Loucy (cell line): ENCODE results near the gene EFNB1.

Source experiments
- EZH2phosphoT487 ChIP-seq: fragments of 200-600 bp; IDR thresholded peaks from 2 replicates; pipeline ENCODE4 v1.6.1; 2018; ENCODE audit warnings: antibody characterized with exemption, mild to moderate bottlenecking, moderate library complexity, borderline replicate concordance
- TF ChIP-seq, protein P1 (sequence below): fragments of 200-600 bp; sonication (generic); conservative IDR thresholded peaks from 2 replicates; pipeline ENCODE4 v1.5.1; 2014; ENCODE audit warnings: mild to moderate bottlenecking, antibody characterized with exemption, low read length

DNA sequence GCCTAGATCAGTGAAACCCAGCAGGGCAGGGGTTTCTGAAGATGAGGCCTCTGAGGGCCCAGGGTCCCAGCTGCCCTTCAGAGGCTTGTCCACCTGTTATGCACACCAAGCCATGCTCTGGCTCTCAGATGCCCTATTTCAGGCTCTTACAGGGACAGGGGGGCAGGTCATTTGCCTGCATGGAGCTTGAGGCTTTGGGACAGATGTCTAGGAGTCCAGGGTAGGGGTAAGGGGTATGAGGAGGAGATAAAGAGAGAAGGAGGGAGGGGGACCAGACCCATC is 4.7 kb upstream of the EFNB1 start:
- TF ChIP-seq, protein P1, sequence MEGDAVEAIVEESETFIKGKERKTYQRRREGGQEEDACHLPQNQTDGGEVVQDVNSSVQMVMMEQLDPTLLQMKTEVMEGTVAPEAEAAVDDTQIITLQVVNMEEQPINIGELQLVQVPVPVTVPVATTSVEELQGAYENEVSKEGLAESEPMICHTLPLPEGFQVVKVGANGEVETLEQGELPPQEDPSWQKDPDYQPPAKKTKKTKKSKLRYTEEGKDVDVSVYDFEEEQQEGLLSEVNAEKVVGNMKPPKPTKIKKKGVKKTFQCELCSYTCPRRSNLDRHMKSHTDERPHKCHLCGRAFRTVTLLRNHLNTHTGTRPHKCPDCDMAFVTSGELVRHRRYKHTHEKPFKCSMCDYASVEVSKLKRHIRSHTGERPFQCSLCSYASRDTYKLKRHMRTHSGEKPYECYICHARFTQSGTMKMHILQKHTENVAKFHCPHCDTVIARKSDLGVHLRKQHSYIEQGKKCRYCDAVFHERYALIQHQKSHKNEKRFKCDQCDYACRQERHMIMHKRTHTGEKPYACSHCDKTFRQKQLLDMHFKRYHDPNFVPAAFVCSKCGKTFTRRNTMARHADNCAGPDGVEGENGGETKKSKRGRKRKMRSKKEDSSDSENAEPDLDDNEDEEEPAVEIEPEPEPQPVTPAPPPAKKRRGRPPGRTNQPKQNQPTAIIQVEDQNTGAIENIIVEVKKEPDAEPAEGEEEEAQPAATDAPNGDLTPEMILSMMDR = no peak
- no peak for TF ChIP-seq EZH2phosphoT487
